K562 (cell line): ENCODE results near the gene TUBB2A. TPM values are rescaled to one million over a fixed set of nuclear protein-coding genes. Genes with fewer than 3 reads are reported as not detected.

Experiments
- CHD2 ChIP-seq: IDR thresholded peaks from 2 replicates; pipeline ENCODE4 v1.6.1; 2011; ENCODE audit warnings: low read depth, low read length
- ESRRB ChIP-seq: fragments of 250-450 bp; sonication (Bioruptor Pico); IDR thresholded peaks from 2 replicates; pipeline ENCODE4 v1.5.0; 2020; ENCODE audit warnings: mild to moderate bottlenecking, moderate library complexity, borderline replicate concordance
- FOXJ3 ChIP-seq: sonication (generic); formaldehyde crosslinking; IDR thresholded peaks from 2 replicates; pipeline ENCODE4 v1.4.0; 2020; ENCODE audit warnings: mild to moderate bottlenecking, missing genetic modification reagents
- FOXP4 ChIP-seq: sonication (generic); formaldehyde crosslinking; IDR thresholded peaks from 2 replicates; pipeline ENCODE4 v1.8.0; 2022; ENCODE audit warnings: mild to moderate bottlenecking, missing genetic modification reagents, borderline replicate concordance
- GABPB1 ChIP-seq: sonication (generic); formaldehyde crosslinking; IDR thresholded peaks from 2 replicates; pipeline ENCODE4 v1.8.0; 2022; ENCODE audit warnings: mild to moderate bottlenecking, missing genetic modification reagents
- HMGN3 ChIP-seq: IDR thresholded peaks from 2 replicates; pipeline ENCODE4 v1.6.1; 2011; ENCODE audit warnings: borderline replicate concordance, low read depth, mild to moderate bottlenecking, mixed read lengths, low read length; ENCODE audit not compliant: insufficient read length; ENCODE audit errors: extremely low read depth
- ILF3 ChIP-seq: fragments of 450-650 bp; IDR thresholded peaks from 2 replicates; pipeline ENCODE4 v1.6.1; 2018; ENCODE audit warnings: antibody characterized with exemption, mild to moderate bottlenecking, moderate library complexity, borderline replicate concordance
- KDM5B ChIP-seq: fragments of 200-600 bp; sonication (generic); IDR thresholded peaks from 2 replicates; pipeline ENCODE4 v1.6.1; 2012; ENCODE audit warnings: low read depth, mild to moderate bottlenecking, moderate library complexity, low read length, control low read depth, inconsistent platforms; ENCODE audit not compliant: insufficient replicate concordance
- MBD1 ChIP-seq: fragments of 250-450 bp; sonication (Bioruptor Pico); IDR thresholded peaks from 2 replicates; pipeline ENCODE4 v1.8.0; 2022; ENCODE audit warnings: inconsistent platforms
- NCOA1 ChIP-seq: fragments of 450-650 bp; IDR thresholded peaks from 2 replicates; pipeline ENCODE4 v1.6.1; 2016; ENCODE audit warnings: low read depth
- NFXL1 ChIP-seq: fragments of 450-650 bp; formaldehyde crosslinking; IDR thresholded peaks from 2 replicates; pipeline ENCODE4 v1.4.0; 2021; ENCODE audit warnings: mild to moderate bottlenecking
- POLR3A ChIP-seq: IDR thresholded peaks from 2 replicates; pipeline ENCODE4 v1.6.1; 2011; ENCODE audit warnings: borderline replicate concordance, mild to moderate bottlenecking, moderate library complexity; ENCODE audit not compliant: insufficient read length, insufficient read depth; ENCODE audit errors: extremely low read depth
- TCFL5 ChIP-seq: fragments of 250-450 bp; sonication (Bioruptor Pico); conservative IDR thresholded peaks from 2 replicates; pipeline ENCODE4 v1.6.1; 2021; ENCODE audit warnings: mild to moderate bottlenecking, moderate library complexity, matching md5 sums
- TEAD4 ChIP-seq, 2 experiments: sonication (generic) in 1 of 2; formaldehyde crosslinking in 1 of 2; IDR thresholded peaks; 2 replicates each; pipeline versions ENCODE4 v1.6.1 to v1.8.0; 2012 to 2022; ENCODE audit warnings: borderline replicate concordance in 1 of 2, inconsistent platforms in 1 of 2, low read length in 1 of 2, mild to moderate bottlenecking in 1 of 2, missing genetic modification reagents in 1 of 2
- ZBTB7A ChIP-seq: IDR thresholded peaks from 2 replicates; pipeline ENCODE4 v1.6.1; 2011; ENCODE audit warnings: low read depth, mild to moderate bottlenecking, low read length, moderate library complexity, borderline replicate concordance; ENCODE audit not compliant: control insufficient read depth
- ZMIZ1 ChIP-seq, 2 experiments: fragments of 150-350 bp in 1 of 2; IDR thresholded peaks; 2 replicates each; pipeline ENCODE4 v1.6.1; 2012 to 2016; ENCODE audit warnings: low read depth in 2 of 2, low read length in 2 of 2, mild to moderate bottlenecking in 1 of 2, moderate library complexity in 1 of 2
- ZNF668 ChIP-seq: fragments of 250-450 bp; sonication (Bioruptor Pico); IDR thresholded peaks from 2 replicates; pipeline ENCODE4 v1.8.0; 2022; ENCODE audit warnings: mild to moderate bottlenecking, inconsistent platforms
- ZNF79 ChIP-seq: fragments of 250-450 bp; sonication (Bioruptor Pico); IDR thresholded peaks from 2 replicates; pipeline ENCODE4 v1.4.0; 2020; ENCODE audit warnings: low read depth, mild to moderate bottlenecking, moderate library complexity
- polyA plus RNA-seq, 8 experiments: library from polyadenylated mRNA; depleted of rRNA in 4 of 8; stranded (reverse) in 5 of 8; unstranded in 3 of 8; fragments of >200 nt; fragmentation: Nextera tagmentation in 2 of 8; fragmentation: Illumina TruSeq in 1 of 8; extraction: Ambion mirVana in 2 of 8; extraction: Trizol in 1 of 8; gene quantifications; 2 replicates each; pipeline versions ENCODE4 v1.2.1 to v1.2.3, GENCODE V29; 2011 to 2014; ENCODE audit warnings: inconsistent platforms in 1 of 8, missing spikeins in 1 of 8
- total RNA-seq, 7 experiments: library from RNA; depleted of rRNA in 6 of 7; stranded (reverse); fragments of >200 nt in 6 of 7; fragmentation: Illumina TruSeq in 2 of 7; extraction: Trizol in 2 of 7; gene quantifications; 2 replicates each; pipeline versions ENCODE4 v1.2.1 to v1.2.3, GENCODE V29; 2011 to 2021; ENCODE audit warnings: low replicate concordance in 1 of 7
- TF ChIP-seq, protein P1 (sequence below), 2 experiments: fragments of 450-650 bp in 1 of 2; sonication (generic) in 1 of 2; formaldehyde crosslinking in 1 of 2; IDR thresholded peaks in 1 of 2; conservative IDR thresholded peaks in 1 of 2; 2 replicates each; pipeline versions ENCODE4 v1.6.1 to v1.8.1; 2016 to 2023; ENCODE audit warnings: mild to moderate bottlenecking in 2 of 2, moderate library complexity in 2 of 2, inconsistent platforms in 1 of 2, missing genetic modification reagents in 1 of 2

Gene TUBB2A
- total and polyA plus RNA-seq, 9 of the 15 experiments (the other 6 are each of a cell fraction or from before 2014, with no cell fraction given) = 3.6 to 92.1 (median 45.6) TPM

DNA sequence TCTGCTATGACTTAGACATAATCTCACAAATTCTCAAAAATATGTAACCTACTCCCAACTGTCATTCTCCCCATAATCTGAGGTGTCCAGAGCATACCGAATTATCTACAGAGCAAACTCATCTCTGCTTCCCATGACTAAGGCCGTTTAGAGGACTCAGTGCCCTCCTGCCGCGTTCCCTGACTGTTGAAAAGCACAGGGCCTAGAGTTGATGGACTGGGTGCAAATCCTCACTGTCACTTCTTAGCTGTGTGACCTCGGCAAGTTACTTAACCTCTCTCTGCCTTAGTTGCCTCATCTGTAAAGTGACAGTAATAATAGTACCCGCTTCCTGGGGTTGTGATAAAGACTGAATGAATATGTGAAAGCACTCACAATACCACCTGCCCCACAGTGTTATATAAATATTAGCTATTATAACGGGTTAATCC is 4.7 kb upstream of the TUBB2A start (continued):
- TF ChIP-seq ILF3 (peak; percentile 63; the same call in 1 of the 2 replicates), TCFL5 (CRISPR knock-in tag) (no peak), FOXP4 (CRISPR knock-in tag) (no peak), POLR3A (no peak), MBD1 (CRISPR knock-in tag) (no peak), NCOA1 (peak; percentile 47; the same call in 1 of the 2 replicates), ESRRB (CRISPR knock-in tag) (no peak), FOXJ3 (no peak), HMGN3 (no peak), ZBTB7A (no peak), ZNF79 (CRISPR knock-in tag) (no peak), KDM5B (peak; percentile 21), ZNF668 (CRISPR knock-in tag) (no peak), NFXL1 (CRISPR knock-in tag) (no peak), TEAD4 (IDR thresholded peaks at IDR 0.05; ENCODE audit: low read length) (peak; percentile 39; the same call in 1 of the 2 replicates), TEAD4 (CRISPR knock-in tag; IDR thresholded peaks at IDR 0.05; ENCODE audit: borderline replicate concordance) (no peak), CHD2 (no peak), GABPB1 (CRISPR knock-in tag) (no peak), ZMIZ1 (IDR thresholded peaks at IDR 0.05; ENCODE audit: low read depth in 2 of 2, low read length in 2 of 2) (no peak)
- TF ChIP-seq, protein P1, sequence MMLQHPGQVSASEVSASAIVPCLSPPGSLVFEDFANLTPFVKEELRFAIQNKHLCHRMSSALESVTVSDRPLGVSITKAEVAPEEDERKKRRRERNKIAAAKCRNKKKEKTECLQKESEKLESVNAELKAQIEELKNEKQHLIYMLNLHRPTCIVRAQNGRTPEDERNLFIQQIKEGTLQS (IDR thresholded peaks at IDR 0.05) = peak; percentile 48; the same call in 1 of the 2 replicates
- TF ChIP-seq, protein P1 (CRISPR knock-in tag; conservative IDR thresholded peaks at IDR 0.05) = no peak
